ENCODE measurements around the gene DCAF10. TPM values are rescaled to one million over a fixed set of nuclear protein-coding genes. Genes with fewer than 3 reads are reported as not detected.
"Not testable (repeated sequence)": the region's sequence is repeated elsewhere in the genome, so short reads cannot be mapped to it uniquely, and the experiment has no call there.

Gene DCAF10
- total and polyA plus RNA-seq, 4 donors: 9.7 to 22.2 (median 15.3) TPM

DNA sequence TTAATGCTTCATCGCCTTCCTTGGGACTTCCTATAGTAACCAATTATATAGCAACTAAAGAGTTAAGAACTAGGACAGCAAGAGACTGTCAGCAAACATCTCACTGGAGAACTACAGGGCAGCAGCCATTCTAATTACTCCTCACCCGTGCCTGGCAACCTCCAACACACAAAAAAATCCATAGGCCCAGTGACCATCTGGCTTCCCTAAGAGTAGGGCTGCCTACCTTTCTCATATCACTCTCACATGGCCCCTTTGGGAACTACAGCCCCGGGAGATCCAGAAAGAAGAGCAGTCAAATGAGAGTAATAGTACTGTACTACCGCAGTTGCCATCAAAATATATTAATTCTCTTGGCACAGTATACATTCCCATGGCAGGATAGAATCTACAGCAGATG lies 5.7 kb downstream of the DCAF10 start:
- no peak for DNase-seq (ENCODE audit: low spot score)
- TF ChIP-seq, protein P1, sequence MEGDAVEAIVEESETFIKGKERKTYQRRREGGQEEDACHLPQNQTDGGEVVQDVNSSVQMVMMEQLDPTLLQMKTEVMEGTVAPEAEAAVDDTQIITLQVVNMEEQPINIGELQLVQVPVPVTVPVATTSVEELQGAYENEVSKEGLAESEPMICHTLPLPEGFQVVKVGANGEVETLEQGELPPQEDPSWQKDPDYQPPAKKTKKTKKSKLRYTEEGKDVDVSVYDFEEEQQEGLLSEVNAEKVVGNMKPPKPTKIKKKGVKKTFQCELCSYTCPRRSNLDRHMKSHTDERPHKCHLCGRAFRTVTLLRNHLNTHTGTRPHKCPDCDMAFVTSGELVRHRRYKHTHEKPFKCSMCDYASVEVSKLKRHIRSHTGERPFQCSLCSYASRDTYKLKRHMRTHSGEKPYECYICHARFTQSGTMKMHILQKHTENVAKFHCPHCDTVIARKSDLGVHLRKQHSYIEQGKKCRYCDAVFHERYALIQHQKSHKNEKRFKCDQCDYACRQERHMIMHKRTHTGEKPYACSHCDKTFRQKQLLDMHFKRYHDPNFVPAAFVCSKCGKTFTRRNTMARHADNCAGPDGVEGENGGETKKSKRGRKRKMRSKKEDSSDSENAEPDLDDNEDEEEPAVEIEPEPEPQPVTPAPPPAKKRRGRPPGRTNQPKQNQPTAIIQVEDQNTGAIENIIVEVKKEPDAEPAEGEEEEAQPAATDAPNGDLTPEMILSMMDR (IDR thresholded peaks at IDR 0.05; ENCODE audit: low read depth, low read length, missing input control): no peak
- TF ChIP-seq REST (IDR thresholded peaks at IDR 0.05) (no peak), EGR1 (IDR thresholded peaks at IDR 0.05; ENCODE audit: low read depth in 2 of 2) (no peak), MAX (IDR thresholded peaks at IDR 0.05) (no peak), ATF3 (IDR thresholded peaks at IDR 0.05) (no peak), HNF4A (conservative IDR thresholded peaks at IDR 0.05) (no peak), HNF4G (IDR thresholded peaks at IDR 0.05) (no peak), ZBTB33 (IDR thresholded peaks at IDR 0.05) (no peak), SP1 (IDR thresholded peaks at IDR 0.05) (no peak), TAF1 (conservative IDR thresholded peaks at IDR 0.05) (no peak), RAD21 (IDR thresholded peaks at IDR 0.05) (no peak), YY1 (IDR thresholded peaks at IDR 0.05) (no peak), FOXA2 (IDR thresholded peaks at IDR 0.05) (no peak), GABPA (IDR thresholded peaks at IDR 0.05 in 1 of 2, conservative IDR thresholded peaks at IDR 0.05 in 1 of 2) (no peak), RXRA (IDR thresholded peaks at IDR 0.05) (no peak), FOXA1 (IDR thresholded peaks at IDR 0.05) (no peak), NR2F2 (IDR thresholded peaks at IDR 0.05) (no peak), JUND (IDR thresholded peaks at IDR 0.05) (no peak)
- H3K4me1 ChIP-seq (ENCODE audit: control insufficient read depth in 4 of 4, insufficient read depth in 4 of 4, low read length in 3 of 4): peaks cover 2 to 18% (median 16%) of the 10 kb centered on the region in 4 donors
- no peaks in the 10 kb centered on the region for H3K27me3 ChIP-seq (ENCODE audit: control insufficient read depth in 4 of 4, insufficient read depth in 4 of 4, low read length in 3 of 4)
- H3K4me3 ChIP-seq (ENCODE audit: low read depth in 1 of 3, low read length in 3 of 3): no peak overlapping the region
- 76% methylated on average over 4 of the region's 4 CpGs for WGBS
- no peaks in the 10 kb centered on the region for H3K9me3 ChIP-seq (ENCODE audit: control insufficient read depth in 4 of 4, low read length in 3 of 4)
- no peak overlapping the region for H3K9ac ChIP-seq (ENCODE audit: low read depth in 1 of 2, low read length in 2 of 2)
- no peak overlapping the region for H3K27ac ChIP-seq (ENCODE audit: low read depth in 1 of 2, low read length in 2 of 2)
- peaks cover 0 to 2% (median 0%) of the 10 kb centered on the region in 4 donors for H3K36me3 ChIP-seq (ENCODE audit: control insufficient read depth in 4 of 4, insufficient read depth in 3 of 4, low read depth in 1 of 4, low read length in 3 of 4)

GRCh38 chr9:37809676-37810075 lies 9.1 kb downstream of the DCAF10 start:
- H3K9ac ChIP-seq (ENCODE audit: low read depth in 1 of 2, low read length in 2 of 2); H3K27me3 ChIP-seq (ENCODE audit: control insufficient read depth in 4 of 4, insufficient read depth in 4 of 4, low read length in 3 of 4); H3K4me1 ChIP-seq (ENCODE audit: control insufficient read depth in 4 of 4, insufficient read depth in 4 of 4, low read length in 3 of 4); H3K9me3 ChIP-seq (ENCODE audit: control insufficient read depth in 4 of 4, low read length in 3 of 4); H3K36me3 ChIP-seq (ENCODE audit: control insufficient read depth in 4 of 4, insufficient read depth in 3 of 4, low read depth in 1 of 4, low read length in 3 of 4); DNase-seq (ENCODE audit: low spot score); H3K4me3 ChIP-seq (ENCODE audit: low read depth in 1 of 3, low read length in 3 of 3); H3K27ac ChIP-seq (ENCODE audit: low read depth in 1 of 2, low read length in 2 of 2): not testable (repeated sequence)
- 98% methylated on average over 15 of the region's 15 CpGs for WGBS

Measured in liver (tissue), 9 donors.